EH (cell line): ENCODE results near the gene TEX2.
A peak's percentile ranks its signal among the peaks of the same experiment; 100 is the strongest.

Experiments used
- DNase-seq: peaks from one replicate; pipeline ENCODE4 v3.0.0-alpha.2; 2015; ENCODE audit warnings: low read depth

Gene TEX2

GRCh38 chr17:64115043-64115698 is 147.9 kb downstream of the TEX2 start:
- DNase-seq, result no peak

- DNase-seq, result no peak
Measured at GRCh38 chr17:64113006-64113405, 150.1 kb downstream of the TEX2 start.

DNA sequence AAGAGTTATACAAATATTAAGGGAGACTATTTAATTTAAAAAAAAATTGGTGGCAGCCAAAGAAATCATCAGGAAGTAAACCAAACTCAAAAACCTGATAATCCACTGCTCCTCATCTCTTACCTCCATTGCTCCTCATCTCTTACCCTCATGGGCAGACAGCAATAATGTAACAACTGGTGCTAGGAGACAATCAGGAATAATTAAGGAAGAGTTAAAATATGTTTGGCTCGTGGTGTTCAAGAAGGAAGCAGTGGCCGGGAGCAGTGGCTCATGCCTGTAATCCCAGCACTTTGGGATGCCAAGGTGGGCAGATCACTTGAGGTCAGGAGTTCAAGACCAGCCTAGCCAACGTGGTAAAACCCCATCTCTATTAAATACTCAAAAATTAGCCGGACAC is 151.2 kb downstream of the TEX2 start:
- DNase-seq, result no peak

DNA sequence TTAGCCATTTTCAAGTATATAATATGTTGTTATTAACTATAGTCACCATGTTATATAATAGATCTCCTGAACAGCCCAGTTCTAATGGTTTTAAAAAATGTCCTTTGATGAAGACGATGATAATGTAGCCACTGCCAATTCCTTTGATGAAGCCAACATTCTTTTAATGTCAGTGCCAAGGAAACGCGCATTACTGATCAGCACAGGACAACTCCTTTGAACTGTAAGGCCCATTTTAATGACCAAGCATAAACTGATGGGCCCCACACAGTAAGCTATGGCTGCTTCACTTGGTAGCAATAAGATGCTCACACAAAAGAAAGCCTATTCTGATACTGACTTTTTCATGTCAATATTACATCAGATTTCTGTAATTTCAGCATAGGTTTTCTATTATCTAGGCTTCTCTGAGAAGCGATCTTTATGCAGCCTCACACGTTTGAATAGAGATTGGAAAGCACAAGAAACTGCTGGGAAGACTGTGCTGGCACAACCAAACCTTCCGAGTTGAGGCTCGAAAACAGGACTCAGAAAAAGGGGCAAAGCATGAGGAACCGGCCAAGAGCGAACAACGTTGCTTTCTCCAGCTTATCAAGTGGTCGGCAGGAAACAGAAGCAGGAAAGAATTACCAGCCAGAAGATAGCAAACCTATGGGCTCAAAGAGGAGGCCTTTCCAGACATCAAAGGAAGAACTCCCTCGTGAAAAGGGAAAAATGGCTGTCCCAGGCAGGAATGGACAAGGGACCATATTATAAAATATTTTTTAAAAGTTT is 152.5 kb downstream of the TEX2 start:
- no peak for DNase-seq

DNA sequence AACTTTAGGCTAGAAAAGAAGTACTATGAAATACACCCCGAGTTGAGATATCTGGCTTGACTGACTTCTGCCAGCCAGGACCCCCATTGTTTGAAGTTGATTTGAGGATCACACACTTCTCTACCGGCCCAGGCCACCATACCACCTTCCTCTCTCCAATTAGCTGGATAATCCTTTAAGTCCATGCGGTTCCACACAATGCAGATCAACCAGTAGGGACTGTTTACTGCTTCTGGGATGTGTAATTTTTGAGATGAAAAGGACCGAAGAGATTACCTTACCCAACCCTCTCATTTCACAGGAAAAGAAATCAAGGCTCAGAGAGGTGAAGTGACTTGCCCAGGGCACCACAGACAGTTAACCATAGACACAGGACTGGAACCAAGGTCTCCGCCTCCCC is 153.7 kb downstream of the TEX2 start:
- no peak for DNase-seq

GRCh38 chr17:64107500-64108236 is 155.4 kb downstream of the TEX2 start:
- no peak for DNase-seq

- DNase-seq, result no peak
Measured at GRCh38 chr17:64106918-64107317, 156.1 kb downstream of the TEX2 start.

- DNase-seq, result peak; percentile 54
Measured at GRCh38 chr17:64103391-64104364, 159.4 kb downstream of the TEX2 start.

GRCh38 chr17:64102627-64103390 is 160.3 kb downstream of the TEX2 start:
- DNase-seq, result no peak

DNA sequence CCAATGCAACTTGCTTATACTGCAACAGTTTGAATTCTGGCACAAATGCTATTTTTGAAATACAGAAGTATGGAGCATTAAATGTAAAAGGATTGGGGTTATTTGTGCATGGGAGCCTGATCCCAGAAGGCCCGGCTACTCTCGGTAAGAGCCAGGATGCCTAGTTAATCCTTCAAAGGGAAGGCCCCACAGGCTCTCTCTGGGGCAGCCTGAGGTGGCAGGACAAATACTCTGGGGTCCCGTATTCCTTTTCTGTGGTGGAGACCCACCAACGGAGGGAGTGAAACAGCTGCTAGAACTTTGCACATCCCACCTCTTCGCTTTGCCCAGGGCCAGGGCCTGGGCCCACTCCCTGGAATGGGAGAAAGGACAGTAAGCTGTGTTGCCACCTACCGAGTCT is 163.5 kb downstream of the TEX2 start:
- DNase-seq, result no peak
